ENCODE results near the gene NR2F1-AS1.

NR2F1-AS1 gene

GRCh38 chr5:93438124-93438523 is 142.9 kb downstream of the NR2F1-AS1 start:
- Histone ChIP-seq H3K4me1 (no peaks in the 10 kb centered on the region), H2AFZ (no peak overlapping the region), H3K4me2 (ENCODE audit: low read length) (no peak overlapping the region), H3K27ac (no peak overlapping the region), H3K4me3 (ENCODE audit: low read depth, low read length) (no peak overlapping the region), H3K9ac (no peak overlapping the region), H3K36me3 (ENCODE audit: control insufficient read depth, insufficient read depth, low read length) (no peaks in the 10 kb centered on the region), H3K9me3 (ENCODE audit: control insufficient read depth, low read length) (no peaks in the 10 kb centered on the region), H3K79me2 (no peaks in the 10 kb centered on the region), H3K27me3 (ENCODE audit: control insufficient read depth, insufficient read depth, low read length) (no peaks in the 10 kb centered on the region)
- TF ChIP-seq CTCF (IDR thresholded peaks at IDR 0.05): no peak

GRCh38 chr5:93436083-93436482 is 144.9 kb downstream of the NR2F1-AS1 start:
- Histone ChIP-seq H3K4me2 (ENCODE audit: low read length) (no peak overlapping the region), H3K27ac (no peak overlapping the region), H3K27me3 (ENCODE audit: control insufficient read depth, insufficient read depth, low read length) (no peaks in the 10 kb centered on the region), H3K4me1 (no peaks in the 10 kb centered on the region), H2AFZ (no peak overlapping the region), H3K79me2 (no peaks in the 10 kb centered on the region), H3K9ac (no peak overlapping the region), H3K36me3 (ENCODE audit: control insufficient read depth, insufficient read depth, low read length) (no peaks in the 10 kb centered on the region), H3K9me3 (ENCODE audit: control insufficient read depth, low read length) (no peaks in the 10 kb centered on the region), H3K4me3 (ENCODE audit: low read depth, low read length) (no peak overlapping the region)
- TF ChIP-seq CTCF (IDR thresholded peaks at IDR 0.05): no peak

- Histone ChIP-seq H2AFZ (no peak overlapping the region), H3K36me3 (ENCODE audit: control insufficient read depth, insufficient read depth, low read length) (no peaks in the 10 kb centered on the region), H3K9me3 (ENCODE audit: control insufficient read depth, low read length) (no peaks in the 10 kb centered on the region), H3K9ac (no peak overlapping the region), H3K4me1 (no peaks in the 10 kb centered on the region), H3K27me3 (ENCODE audit: control insufficient read depth, insufficient read depth, low read length) (no peaks in the 10 kb centered on the region), H3K79me2 (no peaks in the 10 kb centered on the region), H3K4me3 (ENCODE audit: low read depth, low read length) (no peak overlapping the region), H3K27ac (no peak overlapping the region), H3K4me2 (ENCODE audit: low read length) (no peak overlapping the region)
- TF ChIP-seq CTCF (IDR thresholded peaks at IDR 0.05): no peak
Measured at GRCh38 chr5:93433422-93433821, 147.6 kb downstream of the NR2F1-AS1 start.

- no peak overlapping the region for H2AFZ ChIP-seq
- no peak overlapping the region for H3K9ac ChIP-seq
- no peak overlapping the region for H3K4me3 ChIP-seq (ENCODE audit: low read depth, low read length)
- H3K4me1 ChIP-seq: no peaks in the 10 kb centered on the region
- no peaks in the 10 kb centered on the region for H3K27me3 ChIP-seq (ENCODE audit: control insufficient read depth, insufficient read depth, low read length)
- no peak overlapping the region for H3K27ac ChIP-seq
- no peak for TF ChIP-seq CTCF (IDR thresholded peaks at IDR 0.05)
- H3K79me2 ChIP-seq: no peaks in the 10 kb centered on the region
- H3K9me3 ChIP-seq (ENCODE audit: control insufficient read depth, low read length): no peaks in the 10 kb centered on the region
- no peak overlapping the region for H3K4me2 ChIP-seq (ENCODE audit: low read length)
- H3K36me3 ChIP-seq (ENCODE audit: control insufficient read depth, insufficient read depth, low read length): no peaks in the 10 kb centered on the region
Measured at GRCh38 chr5:93431250-93431649, 149.8 kb downstream of the NR2F1-AS1 start.

- Histone ChIP-seq H3K4me2 (ENCODE audit: low read length) (no peak overlapping the region), H3K36me3 (ENCODE audit: control insufficient read depth, insufficient read depth, low read length) (no peaks in the 10 kb centered on the region), H3K79me2 (no peaks in the 10 kb centered on the region), H2AFZ (no peak overlapping the region), H3K27me3 (ENCODE audit: control insufficient read depth, insufficient read depth, low read length) (no peaks in the 10 kb centered on the region), H3K4me3 (ENCODE audit: low read depth, low read length) (no peak overlapping the region), H3K27ac (no peak overlapping the region), H3K9me3 (ENCODE audit: control insufficient read depth, low read length) (no peaks in the 10 kb centered on the region), H3K9ac (no peak overlapping the region), H3K4me1 (no peaks in the 10 kb centered on the region)
- TF ChIP-seq CTCF (IDR thresholded peaks at IDR 0.05): no peak
Measured at GRCh38 chr5:93430673-93431199, 150.3 kb downstream of the NR2F1-AS1 start.
